Stimulated activated naive CD8-positive, alpha-beta T cell treated with anti-CD3 and anti-CD28 coated beads, Interleukin-15, amount 100 ng/mL, for 72 hours (primary cell): ENCODE data around the gene SLC39A9.
"Not testable (repeated sequence)": the region's sequence is repeated elsewhere in the genome, so short reads cannot be mapped to it uniquely, and the experiment has no call there.

Experiments
- ATAC-seq: fragments of 150-1000 bp; cut with Tn5 transposase; 2 replicates; pipeline ENCODE4 v1.10.0; 2021; ENCODE audit warnings: mild to moderate bottlenecking, moderate library complexity
- DNase-seq, 2 donors: peaks; one replicate each; pipeline ENCODE4 v3.0.0; 2021 to 2022
- H3K27ac Mint-ChIP-seq, 2 donors: one replicate each; pipeline ENCODE4 v1.8.0; 2022; ENCODE audit warnings: mild to moderate bottlenecking in 2 of 2, mixed read lengths in 2 of 2, moderate library complexity in 2 of 2
- H3K27me3 Mint-ChIP-seq: one replicate; pipeline ENCODE4 v1.8.0; 2022; ENCODE audit warnings: mixed read lengths
- H3K4me1 Mint-ChIP-seq: one replicate; pipeline ENCODE4 v1.8.0; 2022; ENCODE audit warnings: mild to moderate bottlenecking, mixed read lengths
- H3K4me3 Mint-ChIP-seq, 2 donors: one replicate each; pipeline ENCODE4 v1.8.0; 2022; ENCODE audit warnings: mild to moderate bottlenecking in 2 of 2, mixed read lengths in 2 of 2, moderate library complexity in 1 of 2
- H3K9me3 Mint-ChIP-seq, 2 donors: one replicate each; pipeline ENCODE4 v1.8.0; 2022; ENCODE audit warnings: mixed read lengths in 2 of 2

SLC39A9 gene

GRCh38 chr14:69487771-69488170 is 89.3 kb downstream of the SLC39A9 start:
- no peak overlapping the region for H3K4me3 Mint-ChIP-seq
- no peak overlapping the region for H3K27ac Mint-ChIP-seq
- DNase-seq (no peak), ATAC-seq (no peak)
- H3K9me3 Mint-ChIP-seq, result no peaks in the 10 kb centered on the region
- peaks cover 57% of the 10 kb centered on the region for H3K27me3 Mint-ChIP-seq
- H3K4me1 Mint-ChIP-seq, result peaks cover 5% of the 10 kb centered on the region

DNA sequence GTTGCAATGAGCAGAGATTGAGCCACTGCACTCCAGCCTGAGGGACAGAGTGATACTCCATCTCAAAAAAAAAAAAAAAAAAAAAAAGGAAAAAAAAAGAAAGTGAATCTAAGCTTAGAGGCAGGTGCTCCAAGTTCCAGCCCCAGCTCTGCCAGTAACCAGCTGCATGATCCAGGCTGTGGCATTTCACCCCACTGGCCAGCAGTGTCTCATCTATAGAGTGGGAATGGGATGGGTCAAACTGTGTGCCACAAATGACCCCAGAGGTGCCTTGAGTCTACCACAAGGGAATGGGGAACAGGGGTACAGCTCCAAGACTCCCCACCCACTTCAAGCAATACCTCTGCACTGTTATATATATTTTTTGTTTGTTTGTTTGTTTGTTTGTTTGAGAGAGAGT is 91.0 kb downstream of the SLC39A9 start:
- no peaks in the 10 kb centered on the region for H3K9me3 Mint-ChIP-seq
- no peak overlapping the region for H3K4me3 Mint-ChIP-seq
- ATAC-seq (no peak), DNase-seq (no peak)
- H3K27me3 Mint-ChIP-seq, result peaks cover 42% of the 10 kb centered on the region
- no peaks in the 10 kb centered on the region for H3K4me1 Mint-ChIP-seq
- no peak overlapping the region for H3K27ac Mint-ChIP-seq

- ATAC-seq (no peak), DNase-seq (no peak)
- Mint-ChIP-seq H3K9me3 (no peaks in the 10 kb centered on the region), H3K4me3 (no peak overlapping the region), H3K27me3 (peaks cover 41% of the 10 kb centered on the region), H3K4me1 (no peaks in the 10 kb centered on the region), H3K27ac (no peak overlapping the region)
Measured at GRCh38 chr14:69490219-69490918, 91.9 kb downstream of the SLC39A9 start.

- Mint-ChIP-seq H3K4me3 (no peak overlapping the region), H3K27me3 (peaks cover 34% of the 10 kb centered on the region), H3K4me1 (no peaks in the 10 kb centered on the region), H3K27ac (no peak overlapping the region), H3K9me3 (no peaks in the 10 kb centered on the region)
- DNase-seq (no peak), ATAC-seq (no peak)
Measured at GRCh38 chr14:69491193-69491592, 92.7 kb downstream of the SLC39A9 start.

DNA sequence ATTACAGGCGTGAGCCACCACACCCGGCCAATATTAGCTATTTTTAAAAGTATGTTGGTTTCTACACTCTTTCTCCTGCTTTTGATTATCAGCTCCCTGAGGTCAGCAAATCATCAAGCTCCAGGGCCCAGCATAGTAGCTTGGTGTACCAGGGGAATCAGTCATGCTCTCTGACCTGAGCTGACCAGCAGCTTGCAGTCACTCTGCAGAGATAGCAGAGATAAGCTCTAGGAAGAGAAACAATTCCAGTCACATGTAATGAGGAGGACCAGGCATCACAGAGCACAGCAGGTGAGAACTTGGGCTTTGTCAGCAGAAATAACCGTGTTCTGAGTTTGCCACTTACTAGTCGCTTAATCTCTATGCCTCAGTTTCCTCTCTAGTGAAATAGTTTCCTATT is 94.5 kb downstream of the SLC39A9 start:
- Mint-ChIP-seq H3K4me1 (no peaks in the 10 kb centered on the region), H3K27ac (no peak overlapping the region), H3K27me3 (peaks cover 16% of the 10 kb centered on the region), H3K9me3 (no peaks in the 10 kb centered on the region), H3K4me3 (no peak overlapping the region)
- DNase-seq, result no peak
- ATAC-seq, result no peak

- DNase-seq (no peak), ATAC-seq (no peak)
- Mint-ChIP-seq H3K4me1 (no peaks in the 10 kb centered on the region), H3K27me3 (peaks cover 9% of the 10 kb centered on the region), H3K9me3 (no peaks in the 10 kb centered on the region), H3K27ac (peak overlapping the region in 1 of 2 donors; percentile 20), H3K4me3 (no peak overlapping the region)
Measured at GRCh38 chr14:69493791-69494190, 95.3 kb downstream of the SLC39A9 start.

DNA sequence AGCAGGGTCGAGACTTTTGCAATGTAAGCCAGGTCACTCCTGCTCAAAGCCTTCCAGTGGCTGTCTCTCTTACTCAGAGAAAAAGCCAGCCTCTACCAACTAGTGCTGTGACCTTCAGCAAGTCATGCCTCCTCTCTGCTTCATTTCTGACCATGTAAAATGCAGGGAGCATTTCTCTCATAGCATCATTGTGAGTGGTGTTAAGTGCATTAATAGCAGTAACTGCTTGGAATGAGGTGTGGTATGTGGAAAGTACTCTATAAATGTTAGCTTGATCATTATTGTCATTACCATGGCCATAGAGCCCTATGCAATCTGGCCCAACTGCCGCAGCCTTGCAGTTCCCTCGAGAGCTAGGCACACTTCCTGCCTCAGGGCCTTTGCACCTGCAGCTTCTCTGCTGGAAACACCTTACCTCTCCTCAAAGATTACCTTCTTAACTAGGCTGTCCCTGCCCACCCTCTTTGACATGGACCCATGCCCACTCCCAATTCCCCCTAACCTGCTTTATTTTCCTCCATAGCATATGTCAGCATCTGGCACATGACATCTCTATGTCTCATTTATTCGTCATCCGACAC is 96.9 kb downstream of the SLC39A9 start:
- Mint-ChIP-seq H3K4me1 (no peaks in the 10 kb centered on the region), H3K27ac (no peak overlapping the region), H3K4me3 (no peak overlapping the region), H3K9me3 (no peaks in the 10 kb centered on the region), H3K27me3 (peaks cover 23% of the 10 kb centered on the region)
- DNase-seq, result no peak
- no peak for ATAC-seq

- ATAC-seq, result not testable (repeated sequence)
Measured at GRCh38 chr14:69497866-69498265, 99.4 kb downstream of the SLC39A9 start.

DNA sequence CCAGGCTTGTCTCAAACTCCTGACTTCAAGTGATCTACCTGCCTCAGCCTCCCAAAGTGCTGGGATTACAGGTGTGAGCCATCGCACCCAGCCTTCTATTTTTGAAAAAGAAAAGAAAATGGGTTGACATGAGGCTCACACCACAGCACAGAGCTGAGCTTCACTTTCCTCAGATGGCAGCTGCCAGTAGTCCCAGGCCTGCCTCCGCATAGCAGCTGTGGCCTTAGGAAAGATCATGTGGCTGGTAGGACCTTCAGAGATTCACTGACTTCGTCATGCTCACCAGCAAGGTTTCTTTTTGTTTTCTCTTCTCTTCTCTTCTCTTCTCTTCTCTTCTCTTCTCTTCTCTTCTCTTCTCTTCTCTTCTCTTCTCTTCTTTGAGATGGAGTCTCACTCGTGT is 99.8 kb downstream of the SLC39A9 start:
- peaks cover 36% of the 10 kb centered on the region for H3K27me3 Mint-ChIP-seq
- not testable (repeated sequence) for DNase-seq, H3K4me3 Mint-ChIP-seq, H3K27ac Mint-ChIP-seq, H3K4me1 Mint-ChIP-seq, H3K9me3 Mint-ChIP-seq, ATAC-seq

More at GRCh38 chr14:69497866-69498265, 99.4 kb downstream of the SLC39A9 start:
- not testable (repeated sequence) for DNase-seq, H3K9me3 Mint-ChIP-seq, H3K4me1 Mint-ChIP-seq, H3K27ac Mint-ChIP-seq, H3K4me3 Mint-ChIP-seq
- H3K27me3 Mint-ChIP-seq, result peaks cover 35% of the 10 kb centered on the region

GRCh38 chr14:69499436-69499835 is 100.9 kb downstream of the SLC39A9 start:
- no peak for DNase-seq

DNA sequence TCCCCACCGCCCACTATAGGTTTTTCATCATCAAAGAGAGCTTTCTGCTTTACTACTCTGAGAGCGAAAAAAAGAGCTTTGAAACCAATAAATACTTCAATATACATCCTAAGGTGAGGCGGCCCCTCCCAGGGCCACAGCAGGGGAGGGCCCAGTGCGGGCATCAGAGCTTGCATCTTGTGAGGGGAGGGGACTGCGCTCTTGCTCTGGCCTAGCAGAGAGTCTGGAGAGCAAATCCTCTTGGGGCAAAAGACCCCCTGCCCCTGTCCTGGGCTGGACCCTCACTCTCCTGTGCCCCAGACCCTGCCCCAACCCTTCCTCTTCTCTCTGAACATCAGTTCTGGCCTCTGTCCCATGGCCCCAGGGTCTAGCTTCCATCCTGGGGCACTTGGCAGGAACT is 101.6 kb downstream of the SLC39A9 start:
- Mint-ChIP-seq H3K4me1 (no peaks in the 10 kb centered on the region), H3K27me3 (peaks cover 33% of the 10 kb centered on the region), H3K4me3 (no peak overlapping the region), H3K9me3 (no peaks in the 10 kb centered on the region), H3K27ac (no peak overlapping the region)
- DNase-seq (no peak), ATAC-seq (no peak)

More at GRCh38 chr14:69499436-69499835, 100.9 kb downstream of the SLC39A9 start:
- H3K4me3 Mint-ChIP-seq, result no peak overlapping the region
- peaks cover 36% of the 10 kb centered on the region for H3K27me3 Mint-ChIP-seq
- peak overlapping the region in 1 of 2 donors; percentile 80 for H3K27ac Mint-ChIP-seq
- H3K4me1 Mint-ChIP-seq, result no peaks in the 10 kb centered on the region
- no peaks in the 10 kb centered on the region for H3K9me3 Mint-ChIP-seq
- no peak for ATAC-seq

- Mint-ChIP-seq H3K27me3 (peaks cover 29% of the 10 kb centered on the region), H3K27ac (no peak overlapping the region), H3K4me3 (no peak overlapping the region), H3K4me1 (no peaks in the 10 kb centered on the region), H3K9me3 (no peaks in the 10 kb centered on the region)
- DNase-seq (no peak), ATAC-seq (no peak)
Measured at GRCh38 chr14:69500736-69501135, 102.2 kb downstream of the SLC39A9 start.

GRCh38 chr14:69501423-69501838 is 102.9 kb downstream of the SLC39A9 start:
- H3K4me1 Mint-ChIP-seq, result no peaks in the 10 kb centered on the region
- H3K9me3 Mint-ChIP-seq, result no peaks in the 10 kb centered on the region
- DNase-seq, result no peak
- no peak overlapping the region for H3K4me3 Mint-ChIP-seq
- H3K27me3 Mint-ChIP-seq, result peaks cover 29% of the 10 kb centered on the region
- no peak for ATAC-seq
- peak overlapping the region in 1 of 2 donors; percentile 44 for H3K27ac Mint-ChIP-seq

GRCh38 chr14:69504775-69505174 is 106.3 kb downstream of the SLC39A9 start:
- no peak overlapping the region for H3K4me3 Mint-ChIP-seq
- ATAC-seq (no peak), DNase-seq (no peak)
- no peaks in the 10 kb centered on the region for H3K9me3 Mint-ChIP-seq
- H3K27ac Mint-ChIP-seq, result no peak overlapping the region
- H3K4me1 Mint-ChIP-seq, result no peaks in the 10 kb centered on the region
- H3K27me3 Mint-ChIP-seq, result peaks cover 25% of the 10 kb centered on the region

- ATAC-seq (no peak), DNase-seq (no peak)
- peaks cover 20% of the 10 kb centered on the region for H3K27me3 Mint-ChIP-seq
- no peak overlapping the region for H3K27ac Mint-ChIP-seq
- no peaks in the 10 kb centered on the region for H3K4me1 Mint-ChIP-seq
- H3K4me3 Mint-ChIP-seq, result no peak overlapping the region
- H3K9me3 Mint-ChIP-seq, result no peaks in the 10 kb centered on the region
Measured at GRCh38 chr14:69505338-69506240, 107.1 kb downstream of the SLC39A9 start.

DNA sequence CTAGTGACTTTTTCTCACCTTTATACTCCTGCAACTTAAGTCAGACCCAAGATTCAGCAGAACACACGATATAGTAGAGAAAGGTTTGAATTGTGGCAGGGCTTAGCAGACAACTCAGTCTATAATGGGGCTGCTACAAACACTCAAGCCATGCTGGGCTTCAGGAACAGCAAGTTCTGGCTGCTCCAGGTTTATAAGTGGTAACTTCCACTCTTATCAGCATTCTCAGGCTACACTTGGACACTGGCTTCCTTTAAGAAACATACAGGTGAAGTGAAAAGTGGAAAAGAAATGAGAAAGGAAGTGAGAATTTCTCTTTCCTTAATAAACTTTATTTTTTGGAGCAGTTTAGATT is 107.7 kb downstream of the SLC39A9 start:
- ATAC-seq, result no peak
- no peak overlapping the region for H3K4me3 Mint-ChIP-seq
- H3K27ac Mint-ChIP-seq, result no peak overlapping the region
- H3K9me3 Mint-ChIP-seq, result no peaks in the 10 kb centered on the region
- peaks cover 24% of the 10 kb centered on the region for H3K27me3 Mint-ChIP-seq
- DNase-seq, result no peak
- H3K4me1 Mint-ChIP-seq, result no peaks in the 10 kb centered on the region
